Peyer's patch (tissue), 4 donors: ENCODE results near the gene RAVER2. TPM values are rescaled to one million over a fixed set of nuclear protein-coding genes. Genes with fewer than 3 reads are reported as not detected.

ENCODE experiments used
- DNase-seq, 3 donors: peaks; one replicate each; pipeline ENCODE4 v3.0.0-alpha.2; 2017 to 2019
- H3K27ac ChIP-seq, 4 donors: fragments of 200-600 bp; sonication (generic); one replicate each; pipeline ENCODE4 v1.5.1; 2016 to 2019
- H3K27me3 ChIP-seq, 2 donors: fragments of 200-600 bp; sonication (generic); one replicate each; pipeline ENCODE4 v1.5.1; 2019
- H3K36me3 ChIP-seq, 3 donors: fragments of 200-600 bp; sonication (generic); one replicate each; pipeline ENCODE4 v1.5.1; 2016 to 2019
- H3K4me1 ChIP-seq, 4 donors: fragments of 200-600 bp; sonication (generic); one replicate each; pipeline ENCODE4 v1.5.1; 2016 to 2019
- H3K4me3 ChIP-seq, 4 donors: fragments of 200-600 bp; sonication (generic); 1 replicate in 3 of 4; 2 replicates in 1 of 4; pipeline ENCODE4 v1.5.1; 2016 to 2019; ENCODE audit warnings: mild to moderate bottlenecking in 1 of 4
- H3K9me3 ChIP-seq, 4 donors: fragments of 200-600 bp; sonication (generic); one replicate each; pipeline ENCODE4 v1.5.1; 2016 to 2019; ENCODE audit warnings: mild to moderate bottlenecking in 1 of 4
- CTCF ChIP-seq, 6 experiments: fragments of 450-650 bp in 4 of 6; fragments of 200-600 bp in 2 of 6; sonication (generic) in 1 of 6; IDR thresholded peaks; one replicate each; pipeline ENCODE4 v1.5.1; 2017 to 2019; ENCODE audit warnings: antibody characterized with exemption in 6 of 6, mild to moderate bottlenecking in 3 of 6, moderate library complexity in 1 of 6
- POLR2A ChIP-seq, 2 donors: fragments of 450-650 bp; IDR thresholded peaks; one replicate each; pipeline ENCODE4 v1.5.1; 2017; ENCODE audit warnings: antibody characterized with exemption in 2 of 2, mild to moderate bottlenecking in 2 of 2, moderate library complexity in 2 of 2
- total RNA-seq, 4 donors: library from RNA; depleted of rRNA; stranded (reverse); fragments of >200 nt; gene quantifications; one replicate each; pipeline ENCODE4 v1.1.0, GENCODE V29; 2016

The RAVER2 gene
- total RNA-seq, 4 donors from 2014 or later = 26.4 to 51.5 (median 45.0) TPM

GRCh38 chr1:64834734-64835133 lies 89.9 kb downstream of the RAVER2 start:
- DNase-seq = no peak
- Histone ChIP-seq H3K36me3 (peaks cover 0 to 79% (median 0%) of the 10 kb centered on the region in 3 donors), H3K9me3 (no peaks in the 10 kb centered on the region), H3K4me3 (no peak overlapping the region), H3K27ac (no peak overlapping the region), H3K4me1 (no peaks in the 10 kb centered on the region), H3K27me3 (no peaks in the 10 kb centered on the region)
- TF ChIP-seq CTCF (IDR thresholded peaks at IDR 0.05) (no peak), POLR2A (IDR thresholded peaks at IDR 0.05) (no peak)

GRCh38 chr1:64836802-64837201 lies 91.9 kb downstream of the RAVER2 start:
- Histone ChIP-seq H3K27me3 (no peaks in the 10 kb centered on the region), H3K4me1 (no peaks in the 10 kb centered on the region), H3K4me3 (no peak overlapping the region), H3K27ac (no peak overlapping the region), H3K36me3 (peaks cover 0 to 92% (median 0%) of the 10 kb centered on the region in 3 donors), H3K9me3 (no peaks in the 10 kb centered on the region)
- TF ChIP-seq CTCF (IDR thresholded peaks at IDR 0.05) = no peak
- no peak for TF ChIP-seq POLR2A (IDR thresholded peaks at IDR 0.05)
- no peak for DNase-seq

GRCh38 chr1:64838486-64838885 lies 93.6 kb downstream of the RAVER2 start:
- DNase-seq = no peak
- Histone ChIP-seq H3K4me3 (no peak overlapping the region), H3K27me3 (no peaks in the 10 kb centered on the region), H3K9me3 (no peaks in the 10 kb centered on the region), H3K36me3 (peaks cover 0 to 82% (median 0%) of the 10 kb centered on the region in 3 donors), H3K4me1 (no peaks in the 10 kb centered on the region), H3K27ac (no peak overlapping the region)
- no peak for TF ChIP-seq CTCF (IDR thresholded peaks at IDR 0.05)
- no peak for TF ChIP-seq POLR2A (IDR thresholded peaks at IDR 0.05)

- DNase-seq = no peak
- Histone ChIP-seq H3K36me3 (peaks cover 0 to 82% (median 0%) of the 10 kb centered on the region in 3 donors), H3K27ac (no peak overlapping the region), H3K9me3 (no peaks in the 10 kb centered on the region), H3K4me3 (no peak overlapping the region), H3K27me3 (no peaks in the 10 kb centered on the region), H3K4me1 (no peaks in the 10 kb centered on the region)
- no peak for TF ChIP-seq POLR2A (IDR thresholded peaks at IDR 0.05)
- no peak for TF ChIP-seq CTCF (IDR thresholded peaks at IDR 0.05)
These were observed 94.4 kb downstream of the RAVER2 start for GRCh38 chr1:64839261-64839660.

- Histone ChIP-seq H3K36me3 (peaks cover 0 to 82% (median 0%) of the 10 kb centered on the region in 3 donors), H3K9me3 (no peaks in the 10 kb centered on the region), H3K27me3 (no peaks in the 10 kb centered on the region), H3K4me1 (no peaks in the 10 kb centered on the region), H3K27ac (no peak overlapping the region), H3K4me3 (no peak overlapping the region)
- TF ChIP-seq POLR2A (IDR thresholded peaks at IDR 0.05) (no peak), CTCF (IDR thresholded peaks at IDR 0.05) (no peak)
- DNase-seq = no peak
These were observed 95.0 kb downstream of the RAVER2 start for GRCh38 chr1:64839732-64840405.
